CD1c-positive myeloid dendritic cell (primary cell): Measurements from ENCODE around the gene TOP1.

Experiments used
- DNase-seq: peaks from one replicate; pipeline ENCODE4 v3.0.0-alpha.2; 2016; ENCODE audit errors: extremely low spot score

TOP1 gene

DNA sequence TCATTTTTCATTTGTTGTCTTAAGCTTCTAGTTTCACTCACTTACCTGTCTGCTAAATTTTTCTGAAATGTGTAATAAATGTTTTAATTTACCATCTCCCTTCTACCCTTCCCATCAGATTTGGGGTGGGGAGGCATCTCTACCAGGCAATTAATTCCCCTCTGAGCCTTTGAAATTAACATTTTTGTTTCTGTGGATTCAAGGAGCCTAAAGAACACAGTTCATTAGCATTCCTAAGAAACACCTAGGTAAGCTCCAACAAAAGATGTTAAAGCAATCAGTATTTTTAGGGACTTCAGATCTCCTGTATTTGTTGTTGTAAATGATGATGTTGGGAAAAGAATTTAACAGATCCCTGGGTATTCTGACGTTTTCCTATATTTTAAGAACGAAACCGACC lies 6.6 kb downstream of the TOP1 start:
- no peak for DNase-seq

GRCh38 chr20:41037179-41037578 lies 8.6 kb downstream of the TOP1 start:
- DNase-seq, result no peak

GRCh38 chr20:41038149-41038877 lies 9.7 kb downstream of the TOP1 start:
- DNase-seq, result no peak

- DNase-seq, result no peak
Observed at GRCh38 chr20:41038878-41039404, 10.3 kb downstream of the TOP1 start.

DNA sequence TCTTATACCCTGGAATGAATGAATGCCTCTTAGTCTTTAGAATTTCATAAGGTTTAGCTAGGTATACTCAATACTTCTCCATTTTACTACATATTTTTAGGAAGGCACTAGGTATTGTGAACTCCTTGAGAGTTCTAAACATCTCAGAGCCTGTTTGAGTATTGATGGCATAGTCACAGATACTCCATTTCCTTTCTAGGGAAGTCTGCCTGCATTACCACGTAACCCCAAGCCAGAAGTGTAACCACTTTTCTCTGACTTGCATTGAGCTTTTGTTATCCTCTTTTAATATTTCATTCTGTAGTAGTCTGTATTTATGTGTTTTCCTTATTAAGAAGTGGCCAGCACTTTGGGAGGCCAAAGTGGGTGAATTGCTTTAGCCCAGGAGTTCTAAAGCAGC lies 12.2 kb downstream of the TOP1 start:
- DNase-seq, result no peak

GRCh38 chr20:41041693-41042092 lies 13.1 kb downstream of the TOP1 start:
- no peak for DNase-seq

- no peak for DNase-seq
Observed at GRCh38 chr20:41044409-41045062, 15.9 kb downstream of the TOP1 start.

DNA sequence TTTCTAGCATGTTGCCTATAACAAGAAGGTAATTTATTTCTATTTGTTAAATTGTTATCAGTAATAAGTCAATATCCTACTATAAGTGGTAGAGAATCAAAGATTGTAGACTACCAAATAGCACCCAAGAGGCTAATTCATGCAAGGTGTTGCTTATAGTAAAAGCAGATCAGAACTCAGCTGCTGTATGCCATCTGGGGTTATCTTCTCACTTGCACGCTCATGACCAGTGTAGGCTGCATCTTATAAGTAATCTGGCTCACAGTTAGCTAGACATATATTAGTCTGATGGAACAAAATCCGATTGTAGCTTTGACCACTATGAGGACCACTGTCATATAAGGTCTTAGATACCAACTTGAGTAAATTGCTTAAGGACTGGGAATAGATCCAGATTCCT lies 17.0 kb downstream of the TOP1 start:
- no peak for DNase-seq

- no peak for DNase-seq
Observed at GRCh38 chr20:41046716-41047115, 18.1 kb downstream of the TOP1 start.

DNA sequence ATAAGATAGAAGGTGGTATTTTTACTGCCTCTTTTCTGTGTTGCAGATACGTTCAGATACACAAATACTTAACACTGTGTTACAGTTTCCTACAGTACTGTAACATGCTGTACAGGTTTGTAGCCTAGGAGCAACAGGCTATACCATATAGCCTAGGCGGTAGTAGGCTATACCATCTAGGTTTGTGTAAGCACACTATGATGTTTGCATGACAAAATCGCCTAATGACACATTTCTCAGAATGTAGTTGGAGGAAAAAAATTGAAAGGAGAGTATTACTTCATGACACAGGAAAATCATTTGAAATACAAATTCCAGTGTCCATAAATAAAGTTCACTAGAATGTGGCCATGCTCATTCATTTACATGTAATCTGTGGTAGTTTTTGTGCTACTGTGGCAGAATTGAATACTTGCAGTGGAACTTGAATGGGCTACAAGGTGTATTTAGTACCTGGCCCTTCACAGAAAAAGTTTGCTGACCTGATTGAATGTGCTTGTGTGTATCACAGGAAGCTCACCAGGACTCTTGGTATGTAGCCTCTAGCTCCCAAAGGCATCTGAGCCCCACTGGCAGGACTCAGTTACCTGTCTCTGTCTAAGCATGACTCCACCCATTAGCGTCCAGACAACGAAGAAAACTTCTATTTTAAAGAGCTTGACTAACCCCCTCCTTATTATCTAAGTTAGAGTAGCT lies 18.8 kb downstream of the TOP1 start:
- DNase-seq, result no peak

DNA sequence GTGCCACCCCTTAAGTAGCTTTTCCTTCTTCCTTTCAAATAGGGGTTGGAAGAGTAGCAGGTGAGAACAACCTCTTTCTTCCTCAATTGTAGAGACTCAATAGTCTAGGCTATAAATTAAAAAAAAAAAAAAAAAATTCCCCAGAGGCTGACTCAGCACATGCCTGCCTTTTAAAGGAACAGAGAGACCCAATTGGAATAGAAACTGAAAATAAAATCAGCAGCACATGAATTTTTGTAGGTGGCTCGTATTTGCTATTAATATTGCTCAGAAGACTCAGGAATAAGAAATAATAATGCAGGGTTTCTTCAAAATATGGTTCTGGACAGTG lies 19.3 kb downstream of the TOP1 start:
- peak; percentile 57 for DNase-seq

DNA sequence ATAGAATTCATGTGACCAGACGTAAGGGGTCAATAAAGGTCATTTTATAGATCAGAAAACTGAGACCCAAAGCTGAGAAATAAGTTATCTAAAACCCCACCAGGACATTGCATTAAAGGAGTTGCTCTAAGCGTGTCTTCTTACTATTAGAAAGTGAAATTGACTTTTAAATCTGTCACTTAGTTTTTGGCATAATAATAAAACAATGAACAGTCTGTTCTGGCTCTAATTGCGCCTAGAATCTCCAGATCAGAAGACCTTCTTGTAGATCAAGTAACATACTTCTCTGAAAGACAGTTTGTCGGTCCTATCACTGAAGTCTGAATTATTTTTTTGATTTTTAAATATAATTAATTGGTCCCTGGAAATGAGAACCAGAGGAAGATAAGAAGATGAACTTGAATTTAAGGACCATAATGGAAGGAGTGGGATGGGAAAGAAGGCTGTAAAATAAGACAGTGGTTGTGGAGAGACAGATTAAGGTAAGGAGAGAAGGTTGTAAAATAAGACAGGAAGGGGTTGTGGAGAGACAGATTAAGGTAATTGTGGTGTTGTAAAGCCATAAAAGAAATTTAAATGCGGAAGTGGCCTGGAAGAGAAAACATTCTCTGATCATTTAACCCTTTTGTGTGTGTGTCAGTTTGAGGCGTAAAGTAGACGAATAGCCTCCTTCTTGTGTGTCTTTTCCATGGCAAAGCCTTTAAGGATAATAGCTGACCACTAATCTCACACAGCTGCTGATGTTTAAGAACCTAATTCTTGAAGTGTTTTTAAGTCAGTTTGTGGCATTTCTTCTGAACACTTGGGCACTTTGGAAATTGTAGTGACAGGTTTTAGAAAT lies 20.1 kb downstream of the TOP1 start:
- DNase-seq, result no peak

DNA sequence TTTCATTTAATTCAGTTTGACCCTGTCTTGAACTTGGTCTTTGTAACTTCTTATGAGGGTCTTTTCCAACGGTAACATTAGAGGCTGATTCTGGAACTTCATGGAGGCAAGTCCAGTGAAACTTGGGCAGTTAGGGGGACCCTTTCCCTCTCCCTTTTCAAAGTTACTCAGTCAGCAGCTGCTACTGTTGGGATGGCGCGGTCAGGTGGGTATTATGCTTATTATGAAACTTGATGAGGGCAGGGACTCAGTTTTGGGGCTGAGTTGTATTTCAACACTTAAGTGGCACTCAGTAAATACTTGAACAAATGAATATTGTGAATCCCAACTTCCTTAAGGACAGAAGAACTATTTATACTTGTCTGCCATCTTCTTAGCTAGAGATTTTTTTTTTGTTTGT lies 20.8 kb downstream of the TOP1 start:
- DNase-seq, result no peak

DNA sequence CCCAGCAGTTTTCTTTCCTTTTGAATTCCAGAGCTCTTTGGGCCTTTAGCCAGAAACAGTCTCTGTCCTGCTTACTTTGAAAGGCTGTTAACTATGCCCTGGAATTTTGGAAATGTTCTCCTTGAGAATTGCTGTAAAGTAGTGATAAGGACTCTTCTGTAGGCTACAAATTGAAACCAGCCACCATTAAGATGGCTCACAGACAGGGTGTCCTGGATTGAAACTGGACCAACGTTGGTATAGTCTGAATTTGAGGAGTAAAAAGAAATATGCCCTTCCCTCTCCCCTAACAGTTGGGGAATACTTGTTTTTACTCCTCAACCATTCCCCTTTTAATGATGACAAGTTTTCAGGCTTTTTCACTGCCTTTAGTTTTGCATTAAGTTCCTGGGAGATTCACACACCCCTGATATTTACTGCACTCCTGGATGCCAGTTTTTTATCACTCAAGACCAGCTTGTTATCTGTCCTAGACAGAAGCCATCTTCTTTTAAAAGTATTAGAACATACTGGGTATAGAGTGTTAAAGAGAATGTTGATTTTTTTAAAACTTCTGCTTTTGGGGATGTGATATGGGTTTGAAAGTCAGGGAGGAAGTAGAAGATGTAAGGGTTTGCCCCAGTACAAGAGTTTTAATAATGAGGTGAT lies 21.9 kb downstream of the TOP1 start:
- peak; percentile 35 for DNase-seq

DNA sequence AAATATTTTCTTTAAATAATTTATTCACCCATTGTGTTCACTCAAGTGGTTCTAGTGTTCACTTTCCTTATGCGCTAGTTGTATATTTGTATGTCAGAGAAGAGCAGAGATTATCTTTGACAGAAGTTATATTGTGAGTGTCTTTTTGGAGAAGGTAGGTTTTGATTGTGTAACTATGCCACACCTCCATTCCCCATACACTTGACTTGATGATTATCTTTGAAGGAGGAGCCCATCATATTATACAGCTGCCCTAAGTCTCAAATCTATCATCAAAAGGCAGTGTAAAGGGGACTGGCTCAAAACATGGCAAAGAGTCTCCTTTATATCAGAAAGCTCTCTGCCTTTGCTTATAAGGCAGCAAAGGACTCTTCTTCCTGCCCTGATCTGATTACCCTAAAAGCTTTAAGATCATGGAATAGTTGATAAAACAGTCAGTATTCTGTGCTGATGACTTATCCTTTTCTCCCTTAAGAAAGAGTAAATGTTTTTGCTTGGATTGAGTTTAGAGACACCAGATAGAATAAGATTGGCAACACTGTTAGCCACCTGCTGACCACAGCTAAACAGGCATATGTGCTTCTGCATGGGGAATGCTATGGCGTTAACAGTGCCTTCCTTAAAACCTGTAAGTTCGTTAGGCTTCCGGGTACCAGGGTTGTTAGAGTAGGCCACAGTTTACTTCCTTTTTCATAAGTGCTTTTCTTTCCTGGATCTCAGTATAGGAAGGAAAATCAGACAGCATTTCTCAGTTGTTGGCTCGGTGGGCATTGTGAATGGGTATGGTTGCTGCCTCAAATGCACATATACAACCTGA lies 22.6 kb downstream of the TOP1 start:
- DNase-seq, result peak; percentile 56

DNA sequence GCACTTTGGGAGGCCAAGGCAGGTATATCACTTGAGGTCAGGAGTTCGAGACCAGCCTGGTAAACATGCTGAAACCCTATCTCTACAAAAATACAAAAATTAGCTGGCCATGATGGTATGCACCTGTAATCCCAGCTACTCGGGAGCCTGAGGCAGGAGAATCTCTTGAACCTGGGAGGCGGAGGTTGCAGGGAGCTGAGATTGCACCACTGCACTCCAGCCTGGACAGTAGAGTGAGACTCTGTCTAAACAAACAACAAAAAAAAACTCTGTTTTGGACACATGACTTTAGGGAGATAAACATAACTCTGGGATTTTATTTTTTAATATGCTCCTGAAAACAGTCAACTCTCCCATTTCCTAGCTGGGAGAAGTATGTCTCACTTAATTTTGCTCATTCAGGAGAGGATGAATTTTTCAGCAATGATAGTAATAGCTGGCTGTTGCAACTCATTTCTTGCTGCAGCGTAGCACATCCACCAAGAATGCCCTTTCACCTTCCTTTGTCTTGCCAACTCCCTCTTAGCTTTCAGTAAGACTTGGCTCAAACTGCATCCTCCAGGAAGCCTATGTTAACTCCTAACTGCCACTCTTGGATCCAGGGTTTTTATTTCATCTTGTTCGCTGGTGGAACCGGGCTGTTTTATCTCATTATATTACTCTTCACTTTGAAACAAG lies 24.3 kb downstream of the TOP1 start:
- no peak for DNase-seq

GRCh38 chr20:41054070-41054846 lies 25.6 kb downstream of the TOP1 start:
- DNase-seq, result no peak

DNA sequence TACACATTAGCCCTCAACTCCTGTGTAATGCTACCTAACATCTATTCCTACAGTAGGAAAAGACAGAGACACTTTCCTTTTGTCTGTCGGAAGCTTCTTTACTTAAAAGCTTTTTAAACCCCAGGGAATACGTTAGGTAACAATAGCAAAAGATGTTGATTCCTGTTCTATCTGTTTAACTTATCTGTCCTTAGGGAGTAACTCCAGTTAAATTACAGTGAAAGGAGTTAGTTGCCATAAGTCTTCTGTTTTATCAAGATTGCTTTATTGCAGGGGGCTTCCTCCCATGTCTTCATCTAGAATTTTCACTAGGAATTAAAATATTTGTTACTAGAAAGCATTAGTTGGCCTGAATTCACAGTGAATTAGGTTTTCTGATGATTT lies 26.2 kb downstream of the TOP1 start:
- no peak for DNase-seq

DNA sequence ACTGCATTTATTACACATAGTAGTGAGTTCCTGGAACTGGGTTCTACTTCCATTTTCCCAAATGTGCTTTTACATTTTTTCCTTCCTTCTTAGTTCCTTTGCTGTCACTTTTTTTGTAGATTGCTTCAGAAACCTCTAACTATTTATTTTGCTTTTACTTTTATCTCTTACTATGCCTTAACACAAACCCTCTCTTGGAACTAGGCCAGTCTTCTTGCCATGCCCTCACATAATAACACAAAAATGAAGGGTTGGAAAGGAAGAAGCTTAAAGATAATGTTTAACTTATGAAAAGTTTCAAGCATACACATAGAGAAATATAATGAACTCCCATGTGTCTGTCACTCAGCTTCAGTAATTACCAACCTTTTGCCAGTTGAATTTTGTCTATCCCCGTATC lies 27.1 kb downstream of the TOP1 start:
- DNase-seq, result no peak
